ENCODE results near the gene GNAS-AS1.

Gene GNAS-AS1

GRCh38 chr20:58877976-58878360 is 27.3 kb upstream of the GNAS-AS1 start:
- Mint-ChIP-seq H3K4me3 (no peak overlapping the region), H3K4me1 (ENCODE audit: low read depth) (peaks cover 11% of the 10 kb centered on the region), H3K9me3 (no peaks in the 10 kb centered on the region), H3K27ac (no peak overlapping the region), H3K36me3 (ENCODE audit: low read depth) (no peaks in the 10 kb centered on the region), H3K27me3 (peaks cover 13% of the 10 kb centered on the region)
- intact Hi-C loops (cut with micrococcal nuclease), result no loop called here

- no peaks in the 10 kb centered on the region for H3K36me3 Mint-ChIP-seq (ENCODE audit: low read depth)
- no peak overlapping the region for H3K4me3 Mint-ChIP-seq
- H3K27me3 Mint-ChIP-seq, result peaks cover 14% of the 10 kb centered on the region
- no peaks in the 10 kb centered on the region for H3K9me3 Mint-ChIP-seq
- intact Hi-C loops (cut with micrococcal nuclease), result no loop called here
- H3K27ac Mint-ChIP-seq, result no peak overlapping the region
- H3K4me1 Mint-ChIP-seq (ENCODE audit: low read depth), result peaks cover 11% of the 10 kb centered on the region
These were observed 26.6 kb upstream of the GNAS-AS1 start for GRCh38 chr20:58877050-58877975.

GRCh38 chr20:58876437-58876836 is 25.7 kb upstream of the GNAS-AS1 start:
- H3K27me3 Mint-ChIP-seq, result peaks cover 16% of the 10 kb centered on the region
- H3K9me3 Mint-ChIP-seq, result no peaks in the 10 kb centered on the region
- H3K4me3 Mint-ChIP-seq, result no peak overlapping the region
- intact Hi-C loops (cut with micrococcal nuclease), result no loop called here
- no peak overlapping the region for H3K27ac Mint-ChIP-seq
- H3K36me3 Mint-ChIP-seq (ENCODE audit: low read depth), result no peaks in the 10 kb centered on the region
- peaks cover 8% of the 10 kb centered on the region for H3K4me1 Mint-ChIP-seq (ENCODE audit: low read depth)

GRCh38 chr20:58875541-58876134 is 24.9 kb upstream of the GNAS-AS1 start:
- no peaks in the 10 kb centered on the region for H3K9me3 Mint-ChIP-seq
- H3K4me1 Mint-ChIP-seq (ENCODE audit: low read depth), result peaks cover 10% of the 10 kb centered on the region
- no peak overlapping the region for H3K27ac Mint-ChIP-seq
- H3K36me3 Mint-ChIP-seq (ENCODE audit: low read depth), result no peaks in the 10 kb centered on the region
- no peak overlapping the region for H3K4me3 Mint-ChIP-seq
- peaks cover 19% of the 10 kb centered on the region for H3K27me3 Mint-ChIP-seq
- intact Hi-C loops (cut with micrococcal nuclease), result no loop called here

GRCh38 chr20:58875111-58875510 is 24.4 kb upstream of the GNAS-AS1 start:
- Mint-ChIP-seq H3K4me3 (no peak overlapping the region), H3K4me1 (ENCODE audit: low read depth) (peaks cover 13% of the 10 kb centered on the region), H3K9me3 (no peaks in the 10 kb centered on the region), H3K27ac (no peak overlapping the region), H3K27me3 (peaks cover 21% of the 10 kb centered on the region), H3K36me3 (ENCODE audit: low read depth) (no peaks in the 10 kb centered on the region)
- intact Hi-C loops (cut with micrococcal nuclease), result no loop called here

- intact Hi-C loops (cut with micrococcal nuclease), result loop anchor here (5.0 kb wide), 2 partner anchors 333 to 348 kb away; no protein-coding TSS in a partner anchor
- H3K27ac Mint-ChIP-seq, result no peak overlapping the region
- H3K4me3 Mint-ChIP-seq, result no peak overlapping the region
- no peaks in the 10 kb centered on the region for H3K36me3 Mint-ChIP-seq (ENCODE audit: low read depth)
- no peaks in the 10 kb centered on the region for H3K9me3 Mint-ChIP-seq
- peaks cover 13% of the 10 kb centered on the region for H3K4me1 Mint-ChIP-seq (ENCODE audit: low read depth)
- peaks cover 17% of the 10 kb centered on the region for H3K27me3 Mint-ChIP-seq
These were observed 23.8 kb upstream of the GNAS-AS1 start for GRCh38 chr20:58874469-58874868.

- H3K36me3 Mint-ChIP-seq (ENCODE audit: low read depth), result no peaks in the 10 kb centered on the region
- peaks cover 28% of the 10 kb centered on the region for H3K27me3 Mint-ChIP-seq
- peak overlapping the region; percentile 49 for H3K27ac Mint-ChIP-seq
- peaks cover 13% of the 10 kb centered on the region for H3K4me1 Mint-ChIP-seq (ENCODE audit: low read depth)
- H3K4me3 Mint-ChIP-seq, result no peak overlapping the region
- no peaks in the 10 kb centered on the region for H3K9me3 Mint-ChIP-seq
- intact Hi-C loops (cut with micrococcal nuclease), result loop anchor here (5.0 kb wide), 2 partner anchors 336 to 351 kb away; no protein-coding TSS in a partner anchor
These were observed 20.9 kb upstream of the GNAS-AS1 start for GRCh38 chr20:58871533-58872102.

- peaks cover 34% of the 10 kb centered on the region for H3K27me3 Mint-ChIP-seq
- H3K4me3 Mint-ChIP-seq, result no peak overlapping the region
- intact Hi-C loops (cut with micrococcal nuclease), result loop anchor here (5.0 kb wide), 2 partner anchors 337 to 352 kb away; no protein-coding TSS in a partner anchor
- H3K27ac Mint-ChIP-seq, result no peak overlapping the region
- H3K9me3 Mint-ChIP-seq, result no peaks in the 10 kb centered on the region
- no peaks in the 10 kb centered on the region for H3K36me3 Mint-ChIP-seq (ENCODE audit: low read depth)
- peaks cover 13% of the 10 kb centered on the region for H3K4me1 Mint-ChIP-seq (ENCODE audit: low read depth)
These were observed 19.8 kb upstream of the GNAS-AS1 start for GRCh38 chr20:58870293-58871014.

GRCh38 chr20:58869662-58870227 is 19.0 kb upstream of the GNAS-AS1 start:
- Mint-ChIP-seq H3K27ac (no peak overlapping the region), H3K4me1 (ENCODE audit: low read depth) (peaks cover 13% of the 10 kb centered on the region), H3K9me3 (no peaks in the 10 kb centered on the region), H3K4me3 (no peak overlapping the region), H3K36me3 (ENCODE audit: low read depth) (no peaks in the 10 kb centered on the region), H3K27me3 (peaks cover 34% of the 10 kb centered on the region)
- intact Hi-C loops (cut with micrococcal nuclease), result loop anchor here (5.0 kb wide), 3 partner anchors 338 to 628 kb away; no protein-coding TSS in a partner anchor

- H3K4me1 Mint-ChIP-seq (ENCODE audit: low read depth), result peaks cover 13% of the 10 kb centered on the region
- H3K4me3 Mint-ChIP-seq, result no peak overlapping the region
- H3K36me3 Mint-ChIP-seq (ENCODE audit: low read depth), result no peaks in the 10 kb centered on the region
- H3K27ac Mint-ChIP-seq, result no peak overlapping the region
- intact Hi-C loops (cut with micrococcal nuclease), result loop anchor here (5.0 kb wide), 1 partner anchor 629 kb away; no protein-coding TSS in a partner anchor
- peaks cover 36% of the 10 kb centered on the region for H3K27me3 Mint-ChIP-seq
- no peaks in the 10 kb centered on the region for H3K9me3 Mint-ChIP-seq
These were observed 18.1 kb upstream of the GNAS-AS1 start for GRCh38 chr20:58868795-58869194.

- H3K27ac Mint-ChIP-seq, result no peak overlapping the region
These were observed 16.5 kb upstream of the GNAS-AS1 start for GRCh38 chr20:58867211-58867610.

GRCh38 chr20:58865843-58866242 is 15.1 kb upstream of the GNAS-AS1 start:
- H3K4me3 Mint-ChIP-seq, result no peak overlapping the region
- H3K36me3 Mint-ChIP-seq (ENCODE audit: low read depth), result no peaks in the 10 kb centered on the region
- no peak overlapping the region for H3K27ac Mint-ChIP-seq
- no peaks in the 10 kb centered on the region for H3K9me3 Mint-ChIP-seq
- intact Hi-C loops (cut with micrococcal nuclease), result loop anchor here (5.0 kb wide), 1 partner anchor 631 kb away; no protein-coding TSS in a partner anchor
- H3K4me1 Mint-ChIP-seq (ENCODE audit: low read depth), result peaks cover 10% of the 10 kb centered on the region
- H3K27me3 Mint-ChIP-seq, result peaks cover 53% of the 10 kb centered on the region

More at GRCh38 chr20:58867211-58867610, 16.5 kb upstream of the GNAS-AS1 start:
- Mint-ChIP-seq H3K9me3 (no peaks in the 10 kb centered on the region), H3K36me3 (ENCODE audit: low read depth) (no peaks in the 10 kb centered on the region), H3K27me3 (peaks cover 48% of the 10 kb centered on the region), H3K4me1 (ENCODE audit: low read depth) (peaks cover 13% of the 10 kb centered on the region), H3K4me3 (no peak overlapping the region)
- intact Hi-C loops (cut with micrococcal nuclease), result loop anchor here (5.0 kb wide), 1 partner anchor 630 kb away; no protein-coding TSS in a partner anchor

GRCh38 chr20:58864346-58864745 is 13.6 kb upstream of the GNAS-AS1 start:
- Mint-ChIP-seq H3K27ac (no peak overlapping the region), H3K4me1 (ENCODE audit: low read depth) (no peaks in the 10 kb centered on the region), H3K36me3 (ENCODE audit: low read depth) (no peaks in the 10 kb centered on the region), H3K4me3 (no peak overlapping the region), H3K9me3 (no peaks in the 10 kb centered on the region), H3K27me3 (peaks cover 63% of the 10 kb centered on the region)
- intact Hi-C loops (cut with micrococcal nuclease), result no loop called here

Data from dendritic cell treated with granulocyte-macrophage colony-stimulating factor and Interleukin-4, amounts not matched to agents 40 ng/mL and 50 ng/mL, for 4 days (primary cell).